Esophagus squamous epithelium (tissue), 4 donors: ENCODE data around the gene FAM193B.

ENCODE experiments used
- CTCF ChIP-seq, 6 experiments: fragments of 450-650 bp in 4 of 6; fragments of 200-600 bp in 2 of 6; sonication (generic) in 2 of 6; IDR thresholded peaks; one replicate each; pipeline ENCODE4 v1.5.1; 2016 to 2019; ENCODE audit warnings: antibody characterized with exemption in 6 of 6, mild to moderate bottlenecking in 4 of 6, moderate library complexity in 4 of 6
- POLR2A ChIP-seq, 4 donors: fragments of 450-650 bp; IDR thresholded peaks; one replicate each; pipeline ENCODE4 v1.6.1; 2017; ENCODE audit warnings: antibody characterized with exemption in 4 of 4, mild to moderate bottlenecking in 4 of 4, moderate library complexity in 3 of 4

- TF ChIP-seq CTCF (IDR thresholded peaks at IDR 0.05), result no peak
- no peak for TF ChIP-seq POLR2A (IDR thresholded peaks at IDR 0.05)
Measured at GRCh38 chr5:177546258-177546741, 8.1 kb downstream of the FAM193B start.
